HEK293 (cell line): ENCODE data around the gene PFKFB1.

Source experiments
- BCL11A ChIP-seq: fragments of 450-650 bp; formaldehyde crosslinking; IDR thresholded peaks from 2 replicates; pipeline ENCODE4 v1.5.1; 2016; ENCODE audit warnings: low read depth, missing biosample characterization, missing genetic modification characterization
- KLF1 ChIP-seq: fragments of 450-650 bp; formaldehyde crosslinking; IDR thresholded peaks from 2 replicates; pipeline ENCODE4 v1.5.1; 2016; ENCODE audit warnings: missing biosample characterization, missing genetic modification characterization
- MEIS1 ChIP-seq: sonication (generic); formaldehyde crosslinking; IDR thresholded peaks from 2 replicates; pipeline ENCODE4 v1.8.1; 2022; ENCODE audit warnings: missing genetic modification reagents, mild to moderate bottlenecking, borderline replicate concordance
- PBX3 ChIP-seq: sonication (generic); formaldehyde crosslinking; IDR thresholded peaks from 2 replicates; pipeline ENCODE4 v1.8.1; 2022; ENCODE audit warnings: mild to moderate bottlenecking, moderate library complexity, missing genetic modification reagents
- TCF7L2 ChIP-seq: IDR thresholded peaks from 2 replicates; pipeline ENCODE4 v1.6.1; 2011; ENCODE audit warnings: low read depth, mild to moderate bottlenecking, inconsistent platforms, low read length, moderate library complexity, borderline replicate concordance
- ZBTB1 ChIP-seq: fragments of 450-650 bp; formaldehyde crosslinking; IDR thresholded peaks from 2 replicates; pipeline ENCODE4 v1.5.1; 2016; ENCODE audit warnings: missing biosample characterization, missing genetic modification characterization
- ZNF138 ChIP-seq: fragments of 450-650 bp; formaldehyde crosslinking; IDR thresholded peaks from 2 replicates; pipeline ENCODE4 v1.5.1; 2016; ENCODE audit warnings: missing biosample characterization, missing genetic modification characterization, borderline replicate concordance
- ZNF175 ChIP-seq: fragments of 450-650 bp; formaldehyde crosslinking; IDR thresholded peaks from 2 replicates; pipeline ENCODE4 v1.5.1; 2016; ENCODE audit warnings: missing biosample characterization, missing genetic modification characterization
- TF ChIP-seq, protein P1 (sequence below): fragments of 450-650 bp; formaldehyde crosslinking; IDR thresholded peaks from 2 replicates; pipeline ENCODE4 v1.5.1; 2016; ENCODE audit warnings: missing biosample characterization, missing genetic modification characterization

- TF ChIP-seq ZNF138 (tag by site-specific recombination) (no peak), BCL11A (tag by site-specific recombination) (no peak), ZBTB1 (no peak), MEIS1 (CRISPR knock-in tag) (no peak), TCF7L2 (no peak), ZNF175 (tag by site-specific recombination) (no peak), PBX3 (CRISPR knock-in tag) (no peak), KLF1 (tag by site-specific recombination) (no peak)
- TF ChIP-seq, protein P1, sequence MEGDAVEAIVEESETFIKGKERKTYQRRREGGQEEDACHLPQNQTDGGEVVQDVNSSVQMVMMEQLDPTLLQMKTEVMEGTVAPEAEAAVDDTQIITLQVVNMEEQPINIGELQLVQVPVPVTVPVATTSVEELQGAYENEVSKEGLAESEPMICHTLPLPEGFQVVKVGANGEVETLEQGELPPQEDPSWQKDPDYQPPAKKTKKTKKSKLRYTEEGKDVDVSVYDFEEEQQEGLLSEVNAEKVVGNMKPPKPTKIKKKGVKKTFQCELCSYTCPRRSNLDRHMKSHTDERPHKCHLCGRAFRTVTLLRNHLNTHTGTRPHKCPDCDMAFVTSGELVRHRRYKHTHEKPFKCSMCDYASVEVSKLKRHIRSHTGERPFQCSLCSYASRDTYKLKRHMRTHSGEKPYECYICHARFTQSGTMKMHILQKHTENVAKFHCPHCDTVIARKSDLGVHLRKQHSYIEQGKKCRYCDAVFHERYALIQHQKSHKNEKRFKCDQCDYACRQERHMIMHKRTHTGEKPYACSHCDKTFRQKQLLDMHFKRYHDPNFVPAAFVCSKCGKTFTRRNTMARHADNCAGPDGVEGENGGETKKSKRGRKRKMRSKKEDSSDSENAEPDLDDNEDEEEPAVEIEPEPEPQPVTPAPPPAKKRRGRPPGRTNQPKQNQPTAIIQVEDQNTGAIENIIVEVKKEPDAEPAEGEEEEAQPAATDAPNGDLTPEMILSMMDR (tag by site-specific recombination), result no peak
Measured at GRCh38 chrX:54937416-54937815, 56.6 kb downstream of the PFKFB1 start.
